ENCODE results near the gene KATNBL1.

DNA sequence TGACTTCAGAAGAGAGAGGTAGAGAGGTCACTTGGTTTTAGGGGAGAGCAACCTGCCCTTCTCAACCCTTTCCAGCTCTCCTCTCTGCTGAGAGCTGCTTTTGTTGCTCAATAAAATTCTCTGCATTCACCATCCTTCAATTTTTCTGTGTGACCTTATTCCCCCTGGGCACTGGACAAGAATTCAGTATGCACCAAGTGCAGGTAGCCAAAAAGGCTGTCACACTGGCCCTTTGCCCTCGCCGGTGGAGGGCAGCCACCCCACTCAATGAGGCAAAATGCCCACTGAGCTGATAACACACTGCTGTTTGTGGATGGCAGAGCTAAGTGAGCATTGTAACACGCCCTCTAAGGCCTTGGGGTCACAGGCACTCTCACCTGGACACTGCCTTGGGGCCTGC, 95.2 kb downstream of the KATNBL1 start:
- TF ChIP-seq, protein P1, sequence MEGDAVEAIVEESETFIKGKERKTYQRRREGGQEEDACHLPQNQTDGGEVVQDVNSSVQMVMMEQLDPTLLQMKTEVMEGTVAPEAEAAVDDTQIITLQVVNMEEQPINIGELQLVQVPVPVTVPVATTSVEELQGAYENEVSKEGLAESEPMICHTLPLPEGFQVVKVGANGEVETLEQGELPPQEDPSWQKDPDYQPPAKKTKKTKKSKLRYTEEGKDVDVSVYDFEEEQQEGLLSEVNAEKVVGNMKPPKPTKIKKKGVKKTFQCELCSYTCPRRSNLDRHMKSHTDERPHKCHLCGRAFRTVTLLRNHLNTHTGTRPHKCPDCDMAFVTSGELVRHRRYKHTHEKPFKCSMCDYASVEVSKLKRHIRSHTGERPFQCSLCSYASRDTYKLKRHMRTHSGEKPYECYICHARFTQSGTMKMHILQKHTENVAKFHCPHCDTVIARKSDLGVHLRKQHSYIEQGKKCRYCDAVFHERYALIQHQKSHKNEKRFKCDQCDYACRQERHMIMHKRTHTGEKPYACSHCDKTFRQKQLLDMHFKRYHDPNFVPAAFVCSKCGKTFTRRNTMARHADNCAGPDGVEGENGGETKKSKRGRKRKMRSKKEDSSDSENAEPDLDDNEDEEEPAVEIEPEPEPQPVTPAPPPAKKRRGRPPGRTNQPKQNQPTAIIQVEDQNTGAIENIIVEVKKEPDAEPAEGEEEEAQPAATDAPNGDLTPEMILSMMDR (conservative IDR thresholded peaks at IDR 0.05), result no peak
- no peak for TF ChIP-seq ZFX (IDR thresholded peaks at IDR 0.05)

Data from C4-2B (cell line).